GM19099 (cell line): ENCODE results near the gene XCL1.

ENCODE experiments used
- POLR2A ChIP-seq: IDR thresholded peaks from 3 replicates; pipeline ENCODE4 v1.6.1; 2011; ENCODE audit warnings: low read depth; ENCODE audit not compliant: insufficient read length; ENCODE audit errors: extremely low read depth

The XCL1 gene

GRCh38 chr1:168599641-168600040 is 23.2 kb downstream of the XCL1 start:
- TF ChIP-seq POLR2A: no peak

DNA sequence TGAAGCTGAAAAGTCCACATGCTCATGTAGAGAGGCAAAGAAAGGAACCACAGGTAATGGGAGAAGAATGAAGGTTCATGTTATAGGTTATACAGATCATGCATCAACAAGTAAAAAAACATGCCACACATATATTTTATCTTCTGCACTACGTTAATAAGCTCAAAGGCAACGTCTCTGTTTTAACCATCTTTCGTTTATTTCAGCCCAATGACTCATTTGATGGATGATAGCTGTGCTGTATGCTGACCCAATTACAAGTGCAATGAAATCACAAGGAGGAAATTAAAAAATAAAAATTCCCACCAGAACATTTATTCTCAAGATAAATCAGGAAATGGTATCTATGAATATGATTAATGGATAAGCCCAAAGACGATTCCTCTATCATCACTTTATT is 24.6 kb downstream of the XCL1 start:
- TF ChIP-seq POLR2A: no peak

DNA sequence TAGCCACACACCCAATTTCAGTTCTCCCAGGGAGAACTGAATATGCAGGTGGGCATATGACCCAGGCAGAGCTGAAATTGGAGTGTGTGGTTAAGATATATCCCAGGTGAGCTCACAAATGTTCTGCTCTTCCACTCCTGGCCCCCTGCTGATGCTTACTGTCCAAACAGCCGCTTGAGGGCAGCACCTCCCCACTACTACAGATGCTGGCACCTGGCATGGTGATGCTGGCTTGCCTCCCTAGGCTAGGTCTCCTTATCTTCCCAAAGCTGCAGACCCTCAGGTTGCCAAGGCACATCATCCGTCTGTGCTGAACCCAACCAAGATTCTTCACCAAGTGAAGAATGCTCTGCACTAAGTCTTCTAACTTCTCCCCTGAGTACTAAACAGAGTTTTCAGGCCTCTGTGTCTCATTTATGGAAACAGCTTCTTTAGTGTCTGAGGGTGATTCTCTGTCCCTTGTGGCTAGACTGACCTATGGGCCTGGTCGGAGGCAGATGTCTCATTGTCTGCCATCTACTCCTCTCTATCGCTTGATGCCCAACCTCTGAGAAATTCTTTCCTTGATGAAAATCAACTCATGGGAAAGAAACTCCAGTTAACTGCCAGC is 27.2 kb downstream of the XCL1 start:
- no peak for TF ChIP-seq POLR2A

DNA sequence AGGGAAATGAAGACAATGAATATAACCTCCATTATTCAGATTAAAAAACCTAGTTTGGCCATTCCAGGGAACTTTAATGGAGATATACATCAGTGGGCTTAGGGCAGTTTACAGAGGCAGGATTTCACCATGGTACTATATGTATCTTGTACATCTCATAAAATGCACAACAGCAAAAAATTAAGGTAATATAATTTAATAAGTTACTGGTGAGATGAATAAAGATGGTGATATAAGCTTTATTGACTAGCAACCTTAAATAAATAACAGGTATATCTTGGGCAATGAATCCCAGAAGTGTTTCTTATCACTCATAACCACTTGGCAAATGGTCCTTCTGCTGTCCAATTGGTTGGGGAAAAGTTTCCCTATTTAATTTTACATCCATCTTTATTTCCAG is 29.0 kb downstream of the XCL1 start:
- TF ChIP-seq POLR2A: no peak

DNA sequence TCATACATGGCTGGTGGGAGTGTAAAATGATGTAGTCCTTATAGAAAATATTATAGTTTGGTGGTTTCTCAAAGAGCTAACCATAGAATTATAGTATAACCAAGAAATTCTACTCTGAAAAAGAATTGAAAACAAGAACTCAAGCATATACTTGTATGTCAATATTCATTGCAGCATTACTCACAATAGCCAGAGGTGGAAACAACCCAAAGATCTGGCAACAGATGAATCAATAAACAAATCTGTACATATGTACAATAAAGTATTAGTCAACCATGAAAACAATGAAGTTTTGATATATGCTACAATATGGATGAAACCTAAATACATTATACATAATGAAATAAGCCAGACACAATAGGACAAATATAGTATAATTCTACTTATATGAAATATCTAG is 29.7 kb downstream of the XCL1 start:
- TF ChIP-seq POLR2A: no peak

GRCh38 chr1:168607872-168608428 is 31.5 kb downstream of the XCL1 start:
- no peak for TF ChIP-seq POLR2A

- no peak for TF ChIP-seq POLR2A
Measured at GRCh38 chr1:168608796-168609715, 32.7 kb downstream of the XCL1 start.

DNA sequence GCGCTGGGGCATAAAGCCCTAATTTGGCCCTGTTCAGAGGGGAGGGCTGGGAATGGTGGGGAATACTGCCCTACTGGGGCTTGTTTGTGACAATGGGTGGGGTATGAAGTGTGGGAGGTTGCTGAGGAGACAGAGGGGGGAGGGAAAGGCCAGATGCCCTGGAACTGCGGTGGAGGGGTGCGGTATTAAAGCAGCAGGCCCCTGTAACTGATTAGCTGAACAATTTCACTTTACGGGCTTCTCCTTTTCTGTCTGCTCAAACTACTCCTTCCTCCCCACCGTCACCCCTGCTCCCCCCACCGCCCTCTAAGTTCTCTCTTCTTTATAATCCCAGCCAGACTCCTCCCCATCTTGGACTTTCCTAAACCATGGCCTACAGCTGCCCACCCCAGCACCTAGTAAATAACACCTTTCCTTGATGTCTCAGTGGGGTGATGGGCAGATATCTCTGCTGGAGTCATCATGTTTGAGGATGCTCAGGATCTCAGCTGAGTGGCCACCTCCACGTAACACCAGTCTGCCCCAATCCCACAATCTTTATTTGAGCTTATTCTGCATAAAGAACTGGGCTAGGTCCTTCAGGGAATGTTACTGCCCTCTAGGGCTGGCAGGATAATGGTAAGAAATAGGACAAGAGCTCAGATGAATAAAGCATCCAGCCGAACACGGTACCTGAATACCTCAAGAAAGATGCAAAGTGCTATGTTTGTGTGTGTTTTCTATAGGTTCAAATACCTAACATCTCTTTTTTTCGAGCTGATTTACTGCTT is 33.5 kb downstream of the XCL1 start:
- TF ChIP-seq POLR2A: no peak

GRCh38 chr1:168613038-168613451 is 36.6 kb downstream of the XCL1 start:
- TF ChIP-seq POLR2A: no peak

DNA sequence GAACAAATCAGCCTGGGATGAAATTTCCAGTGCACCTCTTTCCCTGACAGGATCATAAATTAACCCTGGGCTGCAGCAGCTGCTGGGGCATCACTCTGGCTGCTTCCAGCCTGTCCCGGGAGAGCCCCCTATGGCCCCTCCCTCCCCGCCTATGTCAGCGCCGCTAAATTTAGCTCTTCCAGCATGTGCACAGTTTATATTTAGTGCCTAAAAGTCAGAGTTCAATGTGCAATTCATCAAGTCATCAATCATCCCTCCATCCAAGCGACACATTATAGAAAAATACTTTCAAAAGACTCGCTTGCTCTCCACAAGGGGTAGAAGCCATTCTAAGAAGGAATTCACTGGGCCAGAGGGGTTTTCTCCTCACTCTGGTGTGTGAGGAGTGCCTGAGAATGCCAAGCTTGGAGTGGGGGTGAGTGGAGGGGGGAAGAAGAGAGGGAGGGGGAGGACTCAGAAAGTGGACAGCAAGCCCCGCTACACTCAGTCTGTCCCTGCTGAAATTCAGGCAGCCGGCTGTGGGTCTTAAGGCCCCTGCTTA is 37.4 kb downstream of the XCL1 start:
- TF ChIP-seq POLR2A: no peak

GRCh38 chr1:168614235-168614634 is 37.8 kb downstream of the XCL1 start:
- TF ChIP-seq POLR2A: no peak

DNA sequence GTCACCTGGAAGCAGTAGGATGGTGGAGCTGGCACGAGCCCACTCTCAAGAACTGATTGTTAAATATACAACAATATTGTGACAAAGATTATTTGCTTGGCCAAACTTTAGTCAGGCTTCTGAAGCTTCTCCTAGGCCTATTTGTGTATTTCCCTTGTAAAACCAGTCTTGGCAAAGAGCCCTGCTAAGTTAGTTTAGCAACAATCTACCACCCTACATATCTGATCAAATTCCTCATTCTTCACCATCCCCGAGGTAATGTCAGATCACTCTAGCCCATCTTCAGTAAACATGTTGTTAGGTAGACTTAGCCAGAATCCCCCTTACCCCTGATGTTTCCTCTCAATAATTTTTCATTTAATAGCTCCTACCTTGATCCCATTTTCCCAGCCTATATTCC is 39.6 kb downstream of the XCL1 start:
- no peak for TF ChIP-seq POLR2A

- TF ChIP-seq POLR2A: no peak
Measured at GRCh38 chr1:168617974-168618750, 41.8 kb downstream of the XCL1 start.

GRCh38 chr1:168618886-168619285 is 42.5 kb downstream of the XCL1 start:
- TF ChIP-seq POLR2A: no peak
